Smooth muscle cell (in vitro differentiated cells): ENCODE data around the gene CYP11A1. TPM values are rescaled to one million over a fixed set of nuclear protein-coding genes. Genes with fewer than 3 reads are reported as not detected.
"Not testable (repeated sequence)": the region's sequence is repeated elsewhere in the genome, so short reads cannot be mapped to it uniquely, and the experiment has no call there.

Source experiments
- DNase-seq: peaks from one replicate; lab custom pipeline; 2025; ENCODE audit not compliant: unreplicated experiment; lab: John Stamatoyannopoulos, UW
- H2AFZ ChIP-seq: fragments of 200-600 bp; sonication (generic); 2 replicates; pipeline ENCODE4 v1.6.0; 2016; ENCODE audit warnings: antibody characterized with exemption, low read depth, mild to moderate bottlenecking
- H3F3A ChIP-seq: fragments of 200-600 bp; sonication (generic); 2 replicates; pipeline ENCODE4 v1.6.0; 2017; ENCODE audit warnings: antibody characterized with exemption, low read depth
- H3K27ac ChIP-seq: fragments of 200-600 bp; sonication (generic); 2 replicates; pipeline ENCODE4 v1.5.1; 2016; ENCODE audit warnings: low read depth, mild to moderate bottlenecking
- H3K27me3 ChIP-seq: fragments of 200-600 bp; sonication (generic); 2 replicates; pipeline ENCODE4 v1.6.1; 2016; ENCODE audit warnings: low read depth, mild to moderate bottlenecking
- H3K36me3 ChIP-seq: fragments of 200-600 bp; sonication (generic); 2 replicates; pipeline ENCODE4 v1.5.1; 2016; ENCODE audit warnings: low read depth
- H3K4me1 ChIP-seq: fragments of 200-600 bp; sonication (generic); 2 replicates; pipeline ENCODE4 v1.5.1; 2016; ENCODE audit warnings: low read depth
- H3K4me2 ChIP-seq: fragments of 200-600 bp; sonication (generic); 2 replicates; pipeline ENCODE4 v1.6.0; 2016; ENCODE audit warnings: mild to moderate bottlenecking
- H3K4me3 ChIP-seq: fragments of 200-600 bp; sonication (generic); 2 replicates; pipeline ENCODE4 v1.5.1; 2016; ENCODE audit warnings: mild to moderate bottlenecking
- H3K79me2 ChIP-seq: fragments of 200-600 bp; sonication (generic); 2 replicates; pipeline ENCODE4 v1.6.0; 2016; ENCODE audit warnings: low read depth, mild to moderate bottlenecking
- H3K9ac ChIP-seq: fragments of 200-600 bp; sonication (generic); 2 replicates; pipeline ENCODE4 v1.6.0; 2016; ENCODE audit warnings: low read depth
- H3K9me3 ChIP-seq: fragments of 200-600 bp; sonication (generic); replicated peaks from 2 replicates; pipeline ENCODE4 v1.5.1; 2016; ENCODE audit warnings: low read depth
- H4K20me1 ChIP-seq: fragments of 200-600 bp; sonication (generic); 2 replicates; pipeline ENCODE4 v1.6.0; 2016; ENCODE audit warnings: low read depth
- CTCF ChIP-seq: fragments of 200-600 bp; sonication (generic); IDR thresholded peaks from 2 replicates; pipeline ENCODE4 v1.5.1; 2017; ENCODE audit warnings: borderline replicate concordance, mild to moderate bottlenecking, antibody characterized with exemption; ENCODE audit not compliant: insufficient read depth, poor library complexity, severe bottlenecking
- WGBS: methylation state at CpG from one replicate; pipeline ENCODE4 v1.1.7; 2016; ENCODE audit warnings: low lambda C conversion rate; 5-methylcytosine and 5-hydroxymethylcytosine counted together
- polyA plus RNA-seq: library from polyadenylated mRNA; unstranded; fragments of >200 nt; fragmentation: Nextera tagmentation; extraction: Ambion mirVana; gene quantifications from 2 replicates; pipeline ENCODE4 v1.2.1, GENCODE V29; 2016
- total RNA-seq: library from RNA; depleted of rRNA; stranded (reverse); fragments of >200 nt; gene quantifications from 2 replicates; pipeline ENCODE4 v1.2.3, GENCODE V29; 2014

Gene CYP11A1
- total and polyA plus RNA-seq, 2 experiments from 2014 or later: 3.5 to 6.6 TPM

- H3K9me3 ChIP-seq, H3K4me1 ChIP-seq, H3K9ac ChIP-seq, H3K4me3 ChIP-seq, H3K27ac ChIP-seq, H3F3A ChIP-seq, H2AFZ ChIP-seq, H3K79me2 ChIP-seq, H4K20me1 ChIP-seq, DNase-seq, H3K27me3 ChIP-seq, H3K4me2 ChIP-seq, H3K36me3 ChIP-seq: not testable (repeated sequence)
- 91% methylated on average over 6 of the region's 6 CpGs for WGBS
These were observed 11.4 kb downstream of the CYP11A1 start for GRCh38 chr15:74356050-74356449.

DNA sequence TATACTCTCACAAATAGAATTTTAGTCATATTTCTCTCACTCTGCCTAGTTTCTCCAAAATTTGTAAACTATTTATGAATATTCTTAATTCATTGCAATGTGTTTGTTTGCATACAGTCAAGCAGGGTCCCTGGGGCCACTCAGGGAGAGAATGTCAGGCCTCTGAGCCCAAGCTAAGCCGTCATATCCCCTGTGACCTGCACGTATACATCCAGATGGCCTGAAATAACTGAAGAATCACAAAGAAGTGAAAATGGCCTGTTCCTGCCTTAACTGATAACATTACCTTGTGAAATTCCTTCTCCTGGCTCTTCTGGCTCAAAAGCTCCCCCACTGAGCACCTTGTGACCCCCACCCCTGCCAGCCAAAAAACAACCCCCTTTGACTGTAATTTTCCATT, 13.5 kb downstream of the CYP11A1 start:
- not testable (repeated sequence) for H3F3A ChIP-seq, H3K4me3 ChIP-seq, H3K36me3 ChIP-seq, H3K9me3 ChIP-seq, H2AFZ ChIP-seq, H3K27ac ChIP-seq, H3K9ac ChIP-seq, DNase-seq, H3K27me3 ChIP-seq, H4K20me1 ChIP-seq, H3K4me1 ChIP-seq, H3K4me2 ChIP-seq, H3K79me2 ChIP-seq
- WGBS: 82% methylated on average over 2 of the region's 2 CpGs

GRCh38 chr15:74352393-74352910, 15.0 kb downstream of the CYP11A1 start:
- H3K9ac ChIP-seq: no peak overlapping the region
- no peaks in the 10 kb centered on the region for H3K4me1 ChIP-seq
- no peaks in the 10 kb centered on the region for H3F3A ChIP-seq
- no peaks in the 10 kb centered on the region for H3K79me2 ChIP-seq
- no peak overlapping the region for H3K4me2 ChIP-seq
- H2AFZ ChIP-seq: no peak overlapping the region
- no peak overlapping the region for H3K27ac ChIP-seq
- no peaks in the 10 kb centered on the region for H3K27me3 ChIP-seq
- H4K20me1 ChIP-seq: no peaks in the 10 kb centered on the region
- H3K36me3 ChIP-seq: no peaks in the 10 kb centered on the region
- no peaks in the 10 kb centered on the region for H3K9me3 ChIP-seq
- H3K4me3 ChIP-seq: no peak overlapping the region
- no peak for DNase-seq
- TF ChIP-seq CTCF: no peak
- 91% methylated on average over 3 of the region's 3 CpGs for WGBS

DNA sequence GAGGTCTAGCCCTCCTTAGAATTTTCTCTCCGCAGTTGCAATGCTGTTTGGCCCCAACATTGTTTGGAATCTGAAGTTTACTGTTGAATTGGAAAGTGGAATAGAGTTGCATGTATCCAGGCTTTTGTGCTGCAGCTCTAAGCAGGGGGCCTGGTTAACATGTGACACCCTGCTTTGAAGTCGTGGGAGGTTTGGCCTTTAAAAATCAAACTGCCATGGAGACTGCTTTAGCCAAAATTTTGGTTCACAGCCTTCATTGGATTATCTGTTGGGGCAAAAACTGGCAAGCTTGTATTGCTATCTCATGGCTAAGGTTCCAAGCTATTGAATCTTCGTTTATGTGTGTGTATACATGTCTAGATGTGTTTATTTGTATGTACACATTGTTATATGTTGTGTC, 15.8 kb downstream of the CYP11A1 start:
- H3K4me2 ChIP-seq: no peak overlapping the region
- DNase-seq: no peak
- whole genome bisulfite sequencing: 68% methylated on average over 3 of the region's 3 CpGs
- H3K27ac ChIP-seq: no peak overlapping the region
- H3K9me3 ChIP-seq: no peaks in the 10 kb centered on the region
- no peak overlapping the region for H3K4me3 ChIP-seq
- H3K27me3 ChIP-seq: no peaks in the 10 kb centered on the region
- H3K36me3 ChIP-seq: no peaks in the 10 kb centered on the region
- H3K79me2 ChIP-seq: no peaks in the 10 kb centered on the region
- no peaks in the 10 kb centered on the region for H3F3A ChIP-seq
- no peaks in the 10 kb centered on the region for H4K20me1 ChIP-seq
- H3K9ac ChIP-seq: no peak overlapping the region
- H2AFZ ChIP-seq: no peak overlapping the region
- TF ChIP-seq CTCF: no peak
- H3K4me1 ChIP-seq: no peaks in the 10 kb centered on the region
